ENCODE data around the gene FAM50A.

GRCh38 chrX:154481195-154481594, 37.3 kb downstream of the FAM50A start:
- no peak for TF ChIP-seq CTCF (conservative IDR thresholded peaks at IDR 0.05; ENCODE audit: low read depth, low read length)
- TF ChIP-seq MAZ (IDR thresholded peaks at IDR 0.05; ENCODE audit: borderline replicate concordance, low read depth, low read length) = no peak
- no peak for TF ChIP-seq MXI1 (IDR thresholded peaks at IDR 0.05; ENCODE audit: borderline replicate concordance, low read depth, low read length)
- no peak for TF ChIP-seq POLR2A (IDR thresholded peaks at IDR 0.05; ENCODE audit: low read depth, low read length)
- no peak for TF ChIP-seq RAD21 (IDR thresholded peaks at IDR 0.05; ENCODE audit: low read length)
- no peak for TF ChIP-seq RFX5 (IDR thresholded peaks at IDR 0.05; ENCODE audit: low read depth, low read length)
- no peak for TF ChIP-seq SMC3 (IDR thresholded peaks at IDR 0.05; ENCODE audit: low read depth, low read length)
- no peak for TF ChIP-seq USF2 (IDR thresholded peaks at IDR 0.05; ENCODE audit: low read depth, low read length)
- no peak for TF ChIP-seq CEBPB (IDR thresholded peaks at IDR 0.05; ENCODE audit: low read depth, low read length)
- TF ChIP-seq RCOR1 (IDR thresholded peaks at IDR 0.05; ENCODE audit: insufficient replicate concordance, low read length) = no peak
- TF ChIP-seq MAFK (IDR thresholded peaks at IDR 0.05; ENCODE audit: low read depth, low read length) = no peak
- TF ChIP-seq BHLHE40 (IDR thresholded peaks at IDR 0.05; ENCODE audit: low read depth, low read length) = no peak
- no peak for TF ChIP-seq CHD1 (IDR thresholded peaks at IDR 0.05; ENCODE audit: low read depth, low read length)
- TF ChIP-seq FOS (IDR thresholded peaks at IDR 0.05; ENCODE audit: low read depth, low read length) = no peak
